GM12875 (cell line): ENCODE results near the gene CSNK2B.

Source experiments
- H3K4me3 ChIP-seq: one replicate; pipeline ENCODE4 v1.5.1; 2011; ENCODE audit warnings: low read depth, low read length, control low read depth
- TF ChIP-seq, protein P1 (sequence below): IDR thresholded peaks from 2 replicates; pipeline ENCODE4 v1.5.1; 2011; ENCODE audit warnings: low read depth, mild to moderate bottlenecking, control low read depth, inconsistent platforms, low read length, moderate library complexity, borderline replicate concordance; ENCODE audit not compliant: insufficient read depth

Gene CSNK2B

DNA sequence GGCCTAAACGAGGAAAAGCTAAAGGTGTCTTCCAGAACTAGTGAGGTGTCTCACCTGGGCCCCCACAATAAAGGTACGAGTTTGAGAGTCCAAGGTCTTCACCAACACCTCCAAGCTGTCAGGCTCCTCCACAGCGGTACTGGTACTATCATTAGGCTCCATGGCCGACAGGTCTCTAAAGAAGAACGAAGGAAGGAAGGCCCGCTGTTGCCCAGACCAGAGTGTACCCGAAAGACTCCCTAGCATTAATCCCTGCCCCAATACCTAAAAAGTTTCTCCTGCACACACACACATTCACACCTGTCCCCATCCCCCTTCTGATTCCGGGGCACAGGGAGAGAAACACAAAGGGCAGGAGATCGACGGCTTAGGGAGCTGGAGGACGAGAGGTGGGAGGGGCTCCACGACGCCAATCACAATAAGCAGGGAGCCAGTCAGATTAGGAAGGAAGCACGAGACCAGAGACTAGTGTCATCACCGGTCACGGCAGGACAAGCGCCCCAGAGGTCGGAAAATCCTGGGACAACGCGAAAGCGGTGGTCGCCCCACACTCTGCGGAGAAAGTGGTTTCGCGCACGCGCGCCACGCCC, 14.2 kb upstream of the CSNK2B start:
- TF ChIP-seq, protein P1, sequence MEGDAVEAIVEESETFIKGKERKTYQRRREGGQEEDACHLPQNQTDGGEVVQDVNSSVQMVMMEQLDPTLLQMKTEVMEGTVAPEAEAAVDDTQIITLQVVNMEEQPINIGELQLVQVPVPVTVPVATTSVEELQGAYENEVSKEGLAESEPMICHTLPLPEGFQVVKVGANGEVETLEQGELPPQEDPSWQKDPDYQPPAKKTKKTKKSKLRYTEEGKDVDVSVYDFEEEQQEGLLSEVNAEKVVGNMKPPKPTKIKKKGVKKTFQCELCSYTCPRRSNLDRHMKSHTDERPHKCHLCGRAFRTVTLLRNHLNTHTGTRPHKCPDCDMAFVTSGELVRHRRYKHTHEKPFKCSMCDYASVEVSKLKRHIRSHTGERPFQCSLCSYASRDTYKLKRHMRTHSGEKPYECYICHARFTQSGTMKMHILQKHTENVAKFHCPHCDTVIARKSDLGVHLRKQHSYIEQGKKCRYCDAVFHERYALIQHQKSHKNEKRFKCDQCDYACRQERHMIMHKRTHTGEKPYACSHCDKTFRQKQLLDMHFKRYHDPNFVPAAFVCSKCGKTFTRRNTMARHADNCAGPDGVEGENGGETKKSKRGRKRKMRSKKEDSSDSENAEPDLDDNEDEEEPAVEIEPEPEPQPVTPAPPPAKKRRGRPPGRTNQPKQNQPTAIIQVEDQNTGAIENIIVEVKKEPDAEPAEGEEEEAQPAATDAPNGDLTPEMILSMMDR, result no peak
- peak overlapping the region; percentile 50 for H3K4me3 ChIP-seq

GRCh38 chr6:31652925-31653724, 12.8 kb upstream of the CSNK2B start:
- H3K4me3 ChIP-seq, result peak overlapping the region; percentile 50
- TF ChIP-seq, protein P1, result no peak

- no peak overlapping the region for H3K4me3 ChIP-seq
- TF ChIP-seq, protein P1, result no peak
Observed at GRCh38 chr6:31654574-31655348, 11.1 kb upstream of the CSNK2B start.

GRCh38 chr6:31655349-31656237, 10.3 kb upstream of the CSNK2B start, which contains the start of gene APOM:
Gene APOM (plus strand): TSS chr6:31655894. CDS start chr6:31655967, 73 bp downstream.
- TF ChIP-seq, protein P1, result no peak

GRCh38 chr6:31657406-31658157, 8.3 kb upstream of the CSNK2B start:
- TF ChIP-seq, protein P1, result no peak
- H3K4me3 ChIP-seq, result no peak overlapping the region

More at GRCh38 chr6:31655349-31656237, 10.3 kb upstream of the CSNK2B start, which contains the start of gene APOM:
- no peak within 1 kb of the TSS for H3K4me3 ChIP-seq
